ENCODE data around the gene CCL22. TPM values are rescaled to one million over a fixed set of nuclear protein-coding genes. Genes with fewer than 3 reads are reported as not detected.
"Not testable (repeated sequence)": the region's sequence is repeated elsewhere in the genome, so short reads cannot be mapped to it uniquely, and the experiment has no call there.

Gene CCL22
- total RNA-seq, 1 donor, result not detected

GRCh38 chr16:57374067-57374534, 15.5 kb downstream of the CCL22 start:
- DNase-seq (ENCODE audit: low read depth in 2 of 3, low spot score in 2 of 3), result no peak

- not testable (repeated sequence) for DNase-seq (ENCODE audit: low read depth in 2 of 3, low spot score in 2 of 3)
Measured at GRCh38 chr16:57374925-57375465, 16.4 kb downstream of the CCL22 start.

- DNase-seq (ENCODE audit: low read depth in 2 of 3, low spot score in 2 of 3), result no peak
Measured at GRCh38 chr16:57376313-57376818, 17.8 kb downstream of the CCL22 start.

- DNase-seq (ENCODE audit: low read depth in 2 of 3, low spot score in 2 of 3), result peak in 2 of 3 donors; percentile 42 to 52
Measured at GRCh38 chr16:57377080-57377841, 18.7 kb downstream of the CCL22 start.

GRCh38 chr16:57379579-57379978, 21.0 kb downstream of the CCL22 start:
- no peak for DNase-seq (ENCODE audit: low read depth in 2 of 3, low spot score in 2 of 3)

GRCh38 chr16:57380671-57381462, 22.3 kb downstream of the CCL22 start:
- peak in 2 of 3 donors; percentile 32 to 71 for DNase-seq (ENCODE audit: low read depth in 2 of 3, low spot score in 2 of 3)

- DNase-seq (ENCODE audit: low read depth in 2 of 3, low spot score in 2 of 3), result no peak
Measured at GRCh38 chr16:57381791-57382534, 23.4 kb downstream of the CCL22 start.

GRCh38 chr16:57382535-57383275, 24.1 kb downstream of the CCL22 start:
- no peak for DNase-seq (ENCODE audit: low read depth in 2 of 3, low spot score in 2 of 3)

- no peak for DNase-seq (ENCODE audit: low read depth in 2 of 3, low spot score in 2 of 3)
Measured at GRCh38 chr16:57383276-57384247, 25.0 kb downstream of the CCL22 start.

- DNase-seq (ENCODE audit: low read depth in 2 of 3, low spot score in 2 of 3), result peak in 1 of 3 donors; percentile 47
Measured at GRCh38 chr16:57384248-57385070, 25.9 kb downstream of the CCL22 start.

GRCh38 chr16:57385083-57385482, 26.5 kb downstream of the CCL22 start:
- no peak for DNase-seq (ENCODE audit: low read depth in 2 of 3, low spot score in 2 of 3)

- DNase-seq (ENCODE audit: low read depth in 2 of 3, low spot score in 2 of 3), result no peak
Measured at GRCh38 chr16:57386381-57386951, 27.9 kb downstream of the CCL22 start.

- DNase-seq (ENCODE audit: low read depth in 2 of 3, low spot score in 2 of 3), result no peak
Measured at GRCh38 chr16:57387598-57388354, 29.2 kb downstream of the CCL22 start.

- no peak for DNase-seq (ENCODE audit: low read depth in 2 of 3, low spot score in 2 of 3)
Measured at GRCh38 chr16:57388359-57389086, 29.9 kb downstream of the CCL22 start.

- DNase-seq (ENCODE audit: low read depth in 2 of 3, low spot score in 2 of 3), result no peak
Measured at GRCh38 chr16:57389087-57389468, 30.5 kb downstream of the CCL22 start.

GRCh38 chr16:57390636-57391295, 32.2 kb downstream of the CCL22 start:
- no peak for DNase-seq (ENCODE audit: low read depth in 2 of 3, low spot score in 2 of 3)
